Omental fat pad (tissue), 4 donors: ENCODE measurements around the gene ENTPD6. TPM values are rescaled to one million over a fixed set of nuclear protein-coding genes. Genes with fewer than 3 reads are reported as not detected.

ENCODE experiments used
- ATAC-seq: fragments of 150-250 bp; one replicate; pipeline ENCODE4 v1.9.1; 2016; ENCODE audit warnings: mild to moderate bottlenecking, moderate library complexity; ENCODE audit not compliant: low FRiP score
- DNase-seq: peaks from one replicate; pipeline ENCODE4 v3.0.0-alpha.2; 2019; ENCODE audit warnings: low spot score
- total RNA-seq, 4 donors: library from RNA; depleted of rRNA; stranded (reverse); fragments of >200 nt; gene quantifications; one replicate each; pipeline ENCODE4 v1.1.0, GENCODE V29; 2016
- TF ChIP-seq, protein P1 (sequence below), 3 donors: fragments of 450-650 bp; IDR thresholded peaks; one replicate each; pipeline ENCODE4 v1.5.1; 2016 to 2017; ENCODE audit warnings: antibody characterized with exemption in 3 of 3, mild to moderate bottlenecking in 3 of 3, moderate library complexity in 2 of 3

The ENTPD6 gene
- total RNA-seq, 4 donors from 2014 or later, result 44.6 to 71.0 (median 60.0) TPM

DNA sequence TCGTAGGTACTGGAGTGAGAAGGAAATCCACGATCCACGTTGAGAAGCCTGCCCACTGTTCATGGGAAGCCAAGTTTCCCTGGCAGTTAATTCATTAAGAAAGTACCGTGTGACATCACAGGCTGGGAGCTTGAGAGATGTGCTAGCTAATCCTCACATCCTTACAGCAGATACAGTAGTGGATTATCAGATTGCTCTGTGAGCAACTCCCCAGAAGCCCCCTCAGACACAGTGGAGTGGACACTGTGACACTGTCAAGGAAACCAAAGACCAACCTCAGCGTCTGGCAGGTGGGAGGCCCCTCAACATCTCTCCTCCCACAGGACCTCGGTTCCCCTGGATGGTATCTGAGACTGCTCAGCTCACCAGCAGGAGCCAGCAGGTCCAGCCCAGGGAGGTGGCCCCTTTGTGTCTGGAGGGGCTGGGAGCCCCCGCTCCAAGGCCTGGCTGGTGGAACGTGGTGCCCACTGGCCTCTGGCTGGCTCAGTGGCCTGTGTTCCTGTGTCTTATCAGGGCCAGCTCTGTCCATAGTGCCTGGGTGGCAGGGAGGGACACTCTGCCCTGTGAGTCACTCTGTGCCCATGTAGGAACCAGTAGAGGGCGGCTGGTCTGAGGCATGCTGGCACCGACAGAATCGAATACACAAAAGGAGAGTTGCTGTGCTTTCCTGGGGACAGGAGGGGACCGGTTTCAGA lies 59.6 kb downstream of the ENTPD6 start:
- DNase-seq (no peak), ATAC-seq (no peak)
- TF ChIP-seq, protein P1, sequence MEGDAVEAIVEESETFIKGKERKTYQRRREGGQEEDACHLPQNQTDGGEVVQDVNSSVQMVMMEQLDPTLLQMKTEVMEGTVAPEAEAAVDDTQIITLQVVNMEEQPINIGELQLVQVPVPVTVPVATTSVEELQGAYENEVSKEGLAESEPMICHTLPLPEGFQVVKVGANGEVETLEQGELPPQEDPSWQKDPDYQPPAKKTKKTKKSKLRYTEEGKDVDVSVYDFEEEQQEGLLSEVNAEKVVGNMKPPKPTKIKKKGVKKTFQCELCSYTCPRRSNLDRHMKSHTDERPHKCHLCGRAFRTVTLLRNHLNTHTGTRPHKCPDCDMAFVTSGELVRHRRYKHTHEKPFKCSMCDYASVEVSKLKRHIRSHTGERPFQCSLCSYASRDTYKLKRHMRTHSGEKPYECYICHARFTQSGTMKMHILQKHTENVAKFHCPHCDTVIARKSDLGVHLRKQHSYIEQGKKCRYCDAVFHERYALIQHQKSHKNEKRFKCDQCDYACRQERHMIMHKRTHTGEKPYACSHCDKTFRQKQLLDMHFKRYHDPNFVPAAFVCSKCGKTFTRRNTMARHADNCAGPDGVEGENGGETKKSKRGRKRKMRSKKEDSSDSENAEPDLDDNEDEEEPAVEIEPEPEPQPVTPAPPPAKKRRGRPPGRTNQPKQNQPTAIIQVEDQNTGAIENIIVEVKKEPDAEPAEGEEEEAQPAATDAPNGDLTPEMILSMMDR (IDR thresholded peaks at IDR 0.05), result no peak

DNA sequence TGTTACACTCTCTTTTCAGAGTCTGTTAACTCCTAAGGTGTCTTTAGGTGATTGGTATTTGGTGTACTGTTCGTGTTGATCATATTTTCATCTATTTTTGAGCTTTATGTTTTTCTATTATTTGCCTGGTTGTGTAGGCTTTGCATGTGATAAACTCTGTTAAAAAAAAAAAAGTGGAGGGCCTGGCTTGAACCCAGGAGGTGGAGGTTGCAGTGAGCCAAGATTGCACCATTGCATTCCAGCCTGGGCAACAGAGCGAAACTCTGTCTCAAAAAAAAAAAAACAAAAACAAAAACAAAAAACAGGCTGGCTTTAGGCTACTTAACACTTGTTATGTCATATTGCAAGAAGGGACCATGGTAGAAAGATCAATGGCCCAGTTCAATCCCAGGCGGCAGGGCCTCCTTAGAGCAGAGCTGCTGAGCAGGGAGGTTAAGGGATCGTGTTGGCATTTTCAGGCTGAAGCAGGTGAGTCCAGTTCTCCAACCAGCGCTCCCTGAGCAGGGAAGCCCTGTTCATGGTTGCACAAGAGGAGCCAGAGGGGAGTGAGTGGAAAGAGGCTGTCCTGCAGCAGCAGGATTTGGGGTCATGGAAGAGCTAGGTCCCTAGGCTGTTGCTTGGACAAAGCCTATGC lies 60.8 kb downstream of the ENTPD6 start:
- ATAC-seq, result no peak
- no peak for DNase-seq
- TF ChIP-seq, protein P1 (IDR thresholded peaks at IDR 0.05), result no peak

DNA sequence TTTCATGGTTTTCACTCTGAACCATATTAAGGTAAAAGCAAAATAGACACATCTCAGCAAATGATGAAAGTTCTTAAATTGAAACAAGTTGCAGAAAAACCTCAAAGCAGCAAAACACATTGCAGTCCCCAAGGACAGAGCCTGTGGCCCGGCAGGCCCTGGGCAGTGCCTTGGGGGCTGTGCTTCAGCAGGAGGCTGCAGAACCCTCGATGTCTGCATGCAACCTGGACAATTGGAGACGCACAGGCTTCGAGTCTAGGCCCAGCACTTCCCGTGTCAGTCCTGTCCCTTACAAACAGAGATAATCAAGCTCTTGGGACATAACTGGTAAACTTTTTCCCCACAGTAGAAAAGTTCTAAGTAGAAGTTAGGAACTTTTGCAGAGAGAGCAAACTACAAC lies 61.6 kb downstream of the ENTPD6 start:
- DNase-seq, result no peak
- TF ChIP-seq, protein P1 (IDR thresholded peaks at IDR 0.05), result no peak
- no peak for ATAC-seq

DNA sequence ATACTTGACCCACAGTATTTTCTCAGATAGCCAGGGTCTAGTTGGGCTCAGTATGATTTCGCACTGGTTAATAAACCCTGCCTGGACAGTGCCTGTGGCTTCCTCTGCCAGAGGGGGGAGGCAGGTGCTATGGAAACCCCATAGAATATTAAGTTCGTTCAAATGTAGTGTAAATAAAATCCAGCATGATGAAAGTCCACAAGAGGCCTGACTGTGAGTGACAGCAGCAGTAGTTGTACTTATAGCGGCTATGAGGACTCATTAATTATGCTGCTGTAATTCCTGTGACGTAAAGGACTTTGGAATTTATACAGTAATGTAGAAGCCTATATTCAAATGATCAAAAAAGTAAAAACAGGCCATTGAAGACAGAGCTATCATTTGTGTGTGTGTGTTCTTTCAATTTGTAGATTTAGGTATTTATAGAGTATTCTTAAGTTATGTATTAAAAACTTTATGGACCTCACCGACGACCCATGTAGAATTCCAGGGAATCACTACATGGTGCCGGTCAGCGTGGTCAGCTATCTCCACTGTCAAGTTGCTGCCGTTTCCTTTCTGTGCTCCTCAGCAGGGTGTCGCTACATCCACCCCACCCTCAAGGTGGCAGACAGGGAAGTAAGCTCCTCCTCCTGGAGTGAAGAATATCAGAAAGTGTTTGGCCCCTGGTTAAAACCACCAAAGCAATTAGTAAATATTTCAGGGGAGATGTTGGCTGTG lies 62.4 kb downstream of the ENTPD6 start:
- TF ChIP-seq, protein P1 (IDR thresholded peaks at IDR 0.05), result no peak
- no peak for DNase-seq

DNA sequence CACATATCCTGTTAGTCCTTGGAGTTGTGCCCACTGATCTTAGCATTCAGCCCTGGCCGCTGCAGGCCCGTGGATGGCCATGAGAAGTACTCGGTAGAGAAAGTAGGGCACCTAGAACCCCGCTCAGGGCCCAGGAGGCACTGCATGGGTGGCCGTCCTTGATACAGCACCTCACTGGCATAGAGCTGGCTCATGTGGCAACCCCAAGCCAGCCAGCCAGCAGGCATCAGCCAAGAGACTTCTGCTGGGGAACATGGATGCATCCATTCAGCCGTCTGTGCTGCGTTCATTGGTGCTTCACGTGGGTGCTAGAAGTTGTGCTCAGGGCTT lies 62.9 kb downstream of the ENTPD6 start:
- ATAC-seq (no peak), DNase-seq (no peak)
- TF ChIP-seq, protein P1 (IDR thresholded peaks at IDR 0.05), result no peak

More for the DNA sequence above, 62.4 kb downstream of the ENTPD6 start:
- no peak for ATAC-seq

DNA sequence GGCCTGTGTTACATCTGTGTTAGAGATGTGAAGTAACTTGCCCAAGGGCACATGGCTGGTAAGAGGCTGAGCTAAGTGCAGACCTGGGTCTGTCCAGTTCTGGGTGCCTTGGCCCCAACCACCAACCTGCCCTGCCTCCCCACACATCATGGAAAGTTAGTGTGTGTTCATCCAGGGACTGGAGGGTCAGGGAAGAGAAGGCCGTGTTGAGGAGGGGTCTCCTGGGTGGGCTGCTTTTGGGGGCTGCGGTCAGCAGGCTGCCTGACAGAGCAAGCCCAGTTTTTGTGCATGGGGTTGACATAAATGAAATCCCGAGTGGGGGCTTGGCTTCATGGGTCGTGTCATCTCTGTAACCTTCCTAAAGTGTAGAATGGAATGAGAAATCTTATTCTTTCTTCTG lies 63.3 kb downstream of the ENTPD6 start:
- TF ChIP-seq, protein P1 (IDR thresholded peaks at IDR 0.05), result no peak
- DNase-seq (no peak), ATAC-seq (no peak)
